Putamen (tissue), 1 donor: ENCODE measurements around the gene GZMA.
A peak's percentile ranks its signal among the peaks of the same experiment; 100 is the strongest.

ENCODE experiments used
- DNase-seq: peaks from one replicate; pipeline ENCODE4 v3.0.0-alpha.2; 2016; ENCODE audit warnings: low spot score

GZMA gene

GRCh38 chr5:55110217-55110616 lies 7.8 kb downstream of the GZMA start:
- DNase-seq, result no peak

DNA sequence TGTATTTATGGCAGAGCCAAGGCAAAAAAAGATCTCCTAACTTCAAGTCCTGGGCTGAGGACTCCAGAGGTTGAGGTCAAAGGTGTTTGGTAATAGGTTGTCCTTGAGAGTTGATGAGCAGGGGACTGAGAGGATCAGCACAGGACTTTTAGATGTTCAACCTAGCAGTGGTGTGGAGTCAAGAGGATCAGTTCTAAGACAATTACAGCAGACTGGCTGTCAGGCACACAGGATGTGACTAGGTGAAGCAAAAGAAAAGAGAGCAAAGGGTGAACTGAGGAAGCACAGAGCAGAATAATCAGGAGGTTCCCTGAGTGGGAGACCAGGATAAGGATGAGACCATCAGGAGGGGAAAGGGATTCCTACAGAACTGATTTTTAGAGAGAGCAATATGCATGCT lies 10.9 kb downstream of the GZMA start:
- DNase-seq, result no peak

- no peak for DNase-seq
These were observed 11.6 kb downstream of the GZMA start for GRCh38 chr5:55114061-55114460.

- no peak for DNase-seq
These were observed 20.9 kb downstream of the GZMA start for GRCh38 chr5:55123365-55123764.

DNA sequence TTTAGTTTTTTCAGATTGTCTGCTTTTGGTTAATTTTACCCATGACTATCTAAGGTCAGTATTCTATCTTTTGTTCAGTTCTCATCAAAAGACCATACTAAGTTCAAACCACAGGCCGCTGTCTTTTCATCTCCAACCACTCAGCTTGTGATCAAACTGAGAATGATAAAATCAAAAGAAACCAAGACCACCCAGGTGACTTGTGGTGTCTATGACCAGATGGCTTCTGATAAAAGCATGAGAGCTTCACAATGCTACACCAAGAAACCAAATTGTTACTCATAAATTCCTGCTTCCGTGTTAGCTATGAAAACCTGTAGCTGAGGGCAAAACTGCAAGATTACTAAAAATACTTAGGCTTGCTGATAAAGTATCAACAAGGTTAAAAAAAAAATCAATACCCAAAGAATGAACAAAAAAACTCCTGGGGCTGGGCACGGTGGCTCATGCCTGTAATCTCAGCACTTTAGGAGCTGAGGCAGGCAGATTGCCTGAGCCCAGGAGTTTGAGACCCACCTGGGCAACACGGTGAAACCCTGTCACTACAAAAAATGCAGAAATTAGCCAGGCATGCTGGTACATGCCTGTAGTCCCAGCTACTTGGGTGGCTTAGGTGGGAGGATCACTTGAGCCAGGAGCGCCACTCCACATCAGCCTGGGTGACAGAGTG lies 31.7 kb downstream of the GZMA start:
- no peak for DNase-seq

DNA sequence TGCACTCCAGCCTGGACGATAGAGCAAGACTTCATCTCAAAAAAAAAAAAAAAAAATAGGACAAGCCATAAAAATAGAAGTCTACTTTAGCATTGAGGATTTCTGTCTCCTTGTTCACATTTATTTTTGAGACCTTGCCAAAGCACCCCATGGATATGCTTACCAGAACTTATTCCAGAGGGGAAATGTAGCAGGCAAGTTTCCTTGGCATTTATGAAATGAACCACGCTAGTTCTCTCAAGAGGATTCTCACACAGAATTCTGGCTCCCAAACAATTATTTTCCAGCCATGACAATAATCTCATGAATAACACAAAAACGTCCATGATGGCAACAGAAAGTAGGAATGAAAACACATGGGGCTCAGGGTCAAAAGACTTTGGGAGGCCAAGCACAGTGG lies 34.1 kb downstream of the GZMA start:
- DNase-seq, result no peak

DNA sequence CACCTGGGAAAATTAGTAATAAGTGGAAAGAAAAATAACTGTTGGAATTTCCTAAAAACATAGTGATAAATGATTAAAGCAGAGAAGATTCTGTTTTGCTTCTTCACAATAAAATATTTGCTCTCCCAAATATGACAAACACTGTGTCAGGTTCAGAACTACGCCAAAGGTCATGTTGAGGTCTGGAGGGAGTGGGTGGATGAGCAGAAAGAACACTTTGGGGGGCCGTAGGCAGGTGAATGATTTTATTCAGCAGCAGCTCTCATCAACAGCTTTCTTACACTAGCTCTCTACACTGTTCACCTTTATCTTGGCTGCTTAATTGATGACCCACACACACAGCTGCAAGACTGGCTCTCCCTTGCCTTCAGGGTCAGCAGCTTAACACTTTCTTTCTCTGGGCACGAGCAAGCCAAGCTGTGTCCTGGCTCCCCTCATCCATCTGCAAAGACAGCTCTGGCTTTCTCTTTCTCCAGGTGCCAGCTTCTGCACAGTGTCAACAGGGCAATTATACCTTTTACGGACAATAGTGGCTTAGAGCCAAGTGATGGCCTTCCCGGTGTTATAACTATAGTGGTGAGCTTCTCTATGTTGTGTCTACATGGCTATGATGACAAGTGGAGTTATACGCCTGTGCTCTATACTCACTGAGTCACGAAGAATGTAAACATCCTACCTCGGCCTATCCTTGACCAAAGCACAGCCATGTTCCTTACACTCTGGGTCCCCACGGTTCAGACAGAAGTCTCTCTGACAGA lies 38.6 kb downstream of the GZMA start:
- no peak for DNase-seq

DNA sequence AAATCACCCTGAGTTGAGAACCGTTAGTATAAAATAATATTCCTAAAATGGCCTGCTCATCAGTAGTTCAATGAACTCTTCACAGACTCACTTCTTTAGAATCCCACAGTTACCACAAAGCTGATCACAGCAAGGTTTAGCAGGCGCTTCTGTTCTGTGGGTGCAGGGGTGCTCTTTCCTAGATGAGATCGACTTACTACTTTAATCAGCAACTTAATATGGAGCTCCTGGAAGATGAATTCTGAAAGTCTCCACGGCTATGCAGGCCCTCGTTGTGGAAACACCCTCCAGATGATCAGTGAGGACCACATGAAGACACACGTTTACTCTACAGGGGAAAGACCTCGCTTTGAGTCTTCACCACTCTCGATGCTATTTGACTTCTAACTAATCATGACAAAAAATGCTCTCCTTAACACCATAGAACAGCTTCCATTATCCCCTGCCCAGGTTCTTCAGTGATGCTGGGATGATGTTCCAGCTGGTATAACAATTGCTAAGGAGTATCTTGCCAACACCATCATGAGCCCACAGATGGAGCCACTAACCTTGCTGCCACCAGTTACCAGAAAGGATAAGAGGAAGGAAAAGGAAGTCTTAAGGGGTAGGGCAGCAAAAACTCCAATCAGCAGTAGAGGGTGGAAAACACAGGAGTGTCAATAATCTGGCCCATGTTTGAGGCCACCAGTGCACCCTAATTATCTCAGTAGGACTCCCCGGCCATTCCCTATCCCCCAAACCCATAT lies 39.7 kb downstream of the GZMA start:
- no peak for DNase-seq

DNA sequence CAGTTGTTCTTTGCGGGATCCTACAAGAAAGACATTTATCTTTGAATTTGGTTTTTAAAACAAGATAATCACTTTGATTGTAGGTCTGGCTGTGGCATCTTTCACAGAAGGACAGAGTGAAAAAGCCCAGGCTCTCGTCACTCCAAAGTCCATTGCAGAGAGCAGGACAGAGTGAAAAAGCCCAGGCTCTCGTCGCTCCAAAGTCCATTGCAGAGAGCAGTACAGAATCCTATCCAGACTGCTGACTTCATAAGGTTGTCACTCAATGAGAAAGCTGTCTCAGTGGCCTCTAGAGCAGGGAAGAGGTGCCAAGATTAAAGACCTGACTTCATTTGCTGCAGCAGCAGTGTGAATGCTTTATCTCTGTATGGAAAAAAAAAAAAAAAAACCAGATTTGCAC lies 41.2 kb downstream of the GZMA start:
- DNase-seq, result no peak

DNA sequence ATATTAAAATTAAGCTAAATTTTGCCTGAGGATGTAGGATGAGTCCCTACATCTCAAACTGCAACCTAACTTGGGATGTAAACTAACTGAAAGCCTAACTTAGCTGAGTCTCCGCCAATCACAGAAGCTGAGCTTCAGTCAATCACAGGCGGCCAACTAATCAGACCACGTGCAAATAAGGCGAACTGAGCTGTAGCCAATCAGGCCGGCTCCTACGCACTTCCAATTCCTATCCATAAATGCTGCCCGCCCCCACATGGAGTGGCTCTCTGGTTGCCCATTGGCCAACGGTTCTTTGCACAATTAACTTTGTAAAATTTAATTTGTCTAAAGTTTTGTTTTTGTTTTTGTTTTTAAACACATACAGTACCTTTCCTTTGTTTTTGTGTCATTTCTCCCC lies 43.6 kb downstream of the GZMA start:
- DNase-seq, result no peak

- DNase-seq, result peak; percentile 48
These were observed 44.2 kb downstream of the GZMA start for GRCh38 chr5:55146543-55147151.

GRCh38 chr5:55149308-55149795 lies 46.9 kb downstream of the GZMA start:
- no peak for DNase-seq

- no peak for DNase-seq
These were observed 49.7 kb downstream of the GZMA start for GRCh38 chr5:55151923-55152842.

DNA sequence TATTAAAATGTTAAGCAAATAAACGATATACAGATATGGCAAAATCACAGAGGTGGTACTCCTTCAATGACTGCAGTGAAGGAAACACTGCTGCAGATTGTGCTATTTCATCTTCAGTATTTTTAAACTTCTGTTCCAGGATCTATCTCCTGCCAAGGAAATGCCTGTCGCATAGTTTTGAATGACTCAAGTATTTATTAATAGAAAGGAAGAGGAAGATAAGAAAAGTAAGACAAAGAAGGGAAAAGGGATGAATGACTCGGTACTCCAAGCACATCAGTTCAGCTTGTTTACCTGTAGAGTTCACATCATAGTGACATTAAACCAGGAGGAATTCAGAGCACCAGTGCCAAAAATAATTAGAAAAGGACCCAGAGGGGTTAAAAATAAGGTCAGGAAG lies 52.4 kb downstream of the GZMA start:
- no peak for DNase-seq
